GM18870 (cell line): Measurements from ENCODE around the gene PGAM5.

Experiments used
- ATAC-seq: cut with Tn5 transposase; IDR thresholded peaks from one replicate; pipeline ENCODE4 v1.9.1; 2021; ENCODE audit warnings: moderate library complexity; ENCODE audit not compliant: unreplicated experiment

Gene PGAM5

DNA sequence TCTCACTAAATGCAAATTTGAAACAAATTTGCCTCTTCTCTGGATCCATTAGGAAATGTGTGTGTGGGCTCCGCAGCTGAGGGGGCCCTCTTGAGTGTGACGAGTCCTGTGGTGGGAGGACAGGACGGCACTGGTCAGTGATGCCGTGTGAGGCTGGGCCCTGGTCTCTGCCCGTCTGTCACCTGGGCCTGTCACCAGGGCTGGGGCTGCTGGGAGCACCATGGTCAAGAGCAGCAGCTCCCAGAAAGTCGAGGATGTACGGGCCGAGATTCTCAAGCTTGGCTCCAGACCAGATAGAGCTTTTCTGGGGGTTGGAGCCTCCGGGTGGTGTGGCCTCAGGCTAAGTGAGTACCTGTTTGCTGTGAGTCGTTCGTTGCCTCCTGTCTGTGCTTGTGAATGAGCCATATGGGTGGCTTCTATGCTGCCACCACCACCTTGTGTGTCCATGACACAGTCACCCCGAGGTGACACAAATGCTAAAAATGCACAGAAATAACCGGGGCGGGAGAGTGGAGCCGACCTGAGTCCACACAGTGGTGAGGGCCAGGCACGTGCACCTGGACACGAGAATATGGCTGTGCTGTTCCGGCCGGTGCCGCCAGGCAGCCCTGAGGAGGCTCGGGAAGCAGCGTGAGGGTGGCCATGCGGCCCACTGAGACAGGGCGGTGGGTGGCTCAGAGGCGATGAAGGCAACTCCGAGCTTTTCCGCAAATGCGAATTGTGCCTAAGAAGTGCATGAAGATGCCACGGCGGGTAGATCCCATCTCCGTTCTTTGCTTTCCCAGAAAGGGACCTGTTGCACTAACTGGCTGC lies 8.7 kb downstream of the PGAM5 start:
- ATAC-seq, result no peak

DNA sequence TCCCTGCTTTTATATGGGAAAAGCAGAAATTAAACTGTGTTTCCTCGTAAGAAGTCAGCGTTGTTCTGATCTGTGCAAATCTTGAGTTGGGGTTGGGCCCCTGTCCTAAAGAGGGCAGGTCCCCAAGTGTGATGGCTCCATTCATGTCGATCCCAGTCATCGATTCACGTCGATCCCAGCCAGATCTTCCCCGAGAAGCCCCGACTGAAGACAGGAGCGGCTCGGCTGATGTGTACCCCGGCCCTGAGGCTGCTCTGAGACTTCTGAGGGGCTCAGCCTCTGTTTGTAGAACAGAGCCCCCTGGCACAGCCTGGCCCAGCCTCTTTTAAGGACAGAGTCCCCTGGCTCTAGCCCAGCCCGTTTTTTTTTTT lies 9.3 kb downstream of the PGAM5 start:
- ATAC-seq, result no peak

DNA sequence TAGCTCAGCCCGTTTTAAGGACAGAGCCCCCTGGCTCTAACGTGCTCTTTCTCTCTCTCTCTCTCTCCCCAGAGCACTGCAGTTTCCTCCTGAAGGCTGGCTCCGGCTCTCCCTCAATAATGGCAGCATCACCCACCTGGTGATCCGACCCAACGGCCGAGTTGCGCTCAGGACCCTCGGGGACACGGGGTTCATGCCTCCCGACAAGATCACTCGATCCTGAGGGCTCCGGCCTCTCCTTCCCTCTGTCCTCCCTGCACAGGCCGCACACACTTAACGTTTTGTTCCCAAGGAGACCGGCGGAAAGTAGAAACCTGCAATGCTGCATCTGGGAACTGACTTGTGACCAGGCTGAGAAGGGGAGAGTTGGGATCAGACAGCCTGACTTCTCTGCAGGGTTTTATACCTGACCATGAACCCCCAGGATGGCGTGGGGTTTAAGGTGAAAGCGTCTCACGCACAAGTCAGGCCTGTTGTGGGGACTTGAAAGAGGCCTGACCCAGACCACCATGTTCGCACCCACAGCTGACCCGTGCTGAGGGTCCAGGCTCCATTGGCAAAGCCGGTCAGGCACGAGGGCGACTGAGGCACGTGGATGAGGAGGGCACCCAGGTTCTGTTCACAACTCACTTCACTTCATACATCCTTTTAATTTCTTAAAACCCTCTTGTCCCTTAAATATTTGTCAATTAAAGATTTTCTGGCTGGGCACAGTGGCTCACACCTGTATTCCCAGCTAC lies 10.1 kb downstream of the PGAM5 start:
- ATAC-seq, result no peak

- no peak for ATAC-seq
Observed at GRCh38 chr12:132723015-132723763, 12.5 kb downstream of the PGAM5 start.

DNA sequence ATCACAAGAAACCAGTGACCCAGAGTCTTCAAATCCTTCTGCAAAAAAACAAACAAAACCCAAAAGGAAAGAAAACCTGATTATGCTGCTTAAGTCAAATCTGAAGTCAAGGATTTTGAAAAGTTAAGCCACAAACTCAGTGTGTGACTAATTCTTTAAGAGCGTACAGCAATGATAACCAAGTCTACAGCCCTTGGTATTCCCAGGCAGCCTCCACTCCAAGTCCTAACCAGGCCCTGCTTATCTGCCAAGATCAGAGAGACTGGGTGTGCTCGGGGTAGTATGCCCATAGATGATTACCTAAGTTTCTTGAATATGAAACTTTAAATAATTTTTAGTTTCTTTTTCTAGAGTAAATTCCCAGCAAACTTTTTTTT lies 13.1 kb downstream of the PGAM5 start:
- no peak for ATAC-seq

DNA sequence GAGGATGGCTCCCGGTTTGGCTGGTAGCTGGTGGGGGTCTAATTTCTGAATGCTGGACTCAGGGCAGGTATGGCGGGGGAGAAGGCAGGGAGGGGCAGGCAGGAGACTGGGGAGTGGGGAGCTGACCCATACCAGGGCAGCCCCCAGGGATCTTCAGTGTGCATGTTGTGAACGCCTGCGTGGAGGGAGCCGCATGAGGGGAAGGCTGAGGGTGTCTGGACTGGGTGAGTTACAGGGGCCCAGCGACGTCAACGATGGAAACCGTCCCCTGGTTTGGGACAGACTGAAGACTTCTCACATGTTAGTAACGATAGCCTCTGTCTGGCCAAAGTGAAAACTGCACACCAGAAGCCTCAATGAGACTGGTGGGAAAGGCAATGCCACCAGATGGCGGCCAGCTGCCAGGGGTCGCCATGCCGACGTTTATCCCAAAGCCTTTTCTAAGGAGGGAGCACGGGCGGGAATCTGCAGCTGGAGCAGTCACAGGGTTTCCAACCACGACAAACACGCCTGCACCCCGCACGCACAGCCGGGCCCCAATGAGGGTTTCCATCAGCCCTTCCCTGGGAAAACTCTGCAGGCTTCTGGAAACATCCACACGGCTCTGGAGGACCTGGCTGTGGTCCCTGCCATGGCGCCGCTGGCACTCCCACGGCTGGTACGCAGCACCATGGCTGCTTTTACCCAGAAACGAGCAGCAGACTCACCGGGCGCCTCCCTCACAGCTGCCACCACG lies 14.0 kb downstream of the PGAM5 start:
- ATAC-seq, result no peak

DNA sequence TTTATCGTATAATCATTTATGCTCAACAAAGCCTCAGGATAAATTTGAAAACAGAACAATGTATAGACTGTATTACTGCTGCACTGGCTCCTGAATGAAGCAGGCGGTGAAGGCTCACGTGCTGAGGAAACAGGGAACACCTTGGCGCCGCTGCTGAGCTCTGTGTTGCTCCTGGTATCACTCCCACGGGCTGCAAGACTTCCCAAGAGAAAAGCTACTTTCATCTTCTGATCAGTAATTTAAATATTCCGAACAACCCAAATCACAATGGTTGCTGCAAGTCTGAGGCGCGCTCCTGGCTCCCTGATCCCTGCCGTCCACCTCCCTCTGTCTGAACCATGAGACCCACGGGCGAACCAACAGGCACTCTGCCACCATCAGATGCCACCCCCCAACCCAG lies 15.7 kb downstream of the PGAM5 start:
- no peak for ATAC-seq

- ATAC-seq, result no peak
Observed at GRCh38 chr12:132727091-132727794, 16.6 kb downstream of the PGAM5 start.

DNA sequence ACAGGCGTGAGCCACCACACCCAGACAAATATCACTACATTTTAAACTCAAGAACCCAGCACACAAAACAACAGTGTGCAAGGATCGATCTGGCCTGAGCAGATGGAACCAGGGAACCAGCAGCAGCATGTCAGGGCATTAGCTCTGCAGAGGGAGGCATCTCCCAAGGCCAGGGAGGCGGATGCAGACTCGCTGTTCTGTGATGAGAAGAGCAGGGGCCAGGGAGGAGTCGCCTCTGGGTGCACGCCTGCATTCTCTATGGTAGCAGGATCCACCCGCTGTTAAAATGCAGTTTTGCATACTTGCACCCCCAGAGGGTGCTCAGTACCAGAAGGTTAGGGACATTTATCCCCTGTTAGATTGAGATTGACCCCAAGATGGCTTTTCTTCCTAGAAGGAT lies 17.9 kb downstream of the PGAM5 start:
- ATAC-seq, result no peak

GRCh38 chr12:132729541-132730320 lies 19.1 kb downstream of the PGAM5 start:
- no peak for ATAC-seq

GRCh38 chr12:132730353-132730752 lies 19.7 kb downstream of the PGAM5 start:
- no peak for ATAC-seq

DNA sequence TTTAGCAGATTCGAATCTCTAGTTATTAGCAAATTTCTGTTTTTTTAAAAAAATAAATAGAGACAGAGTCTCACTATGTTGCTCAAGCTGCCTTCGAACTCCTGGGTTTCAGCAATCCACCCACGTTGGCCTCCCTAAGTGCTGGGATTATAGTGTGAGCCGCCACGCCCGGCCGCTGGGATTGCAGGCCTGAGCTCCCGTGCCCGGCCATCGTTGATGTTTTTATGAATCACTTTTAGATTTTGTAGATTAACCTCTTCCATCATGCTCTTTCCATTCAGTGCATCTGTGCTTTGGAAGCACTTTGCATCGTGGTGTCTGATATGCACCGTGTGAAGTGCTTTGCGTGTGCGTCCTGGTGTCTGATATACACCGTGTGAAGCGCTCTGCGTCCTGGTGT lies 20.9 kb downstream of the PGAM5 start:
- ATAC-seq, result no peak

DNA sequence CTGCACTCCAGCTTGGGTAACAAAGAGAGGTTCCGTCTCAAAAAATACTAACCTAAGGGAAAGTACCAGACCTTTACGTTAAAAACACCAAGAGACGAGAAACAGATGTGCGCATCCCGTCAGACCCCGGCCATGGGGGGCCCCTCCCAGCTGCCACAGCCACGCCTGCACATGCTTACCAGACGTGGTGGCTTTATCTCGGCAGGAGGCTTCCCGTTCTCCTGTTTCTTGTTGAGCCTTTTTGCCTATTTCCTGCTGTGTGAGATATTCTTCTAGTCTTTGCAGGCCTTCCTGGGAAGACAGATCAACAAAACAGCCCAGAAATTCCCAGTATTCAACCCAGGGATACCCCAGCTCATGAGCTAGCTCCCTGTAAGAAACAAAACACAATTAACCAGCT lies 23.6 kb downstream of the PGAM5 start:
- ATAC-seq, result no peak

DNA sequence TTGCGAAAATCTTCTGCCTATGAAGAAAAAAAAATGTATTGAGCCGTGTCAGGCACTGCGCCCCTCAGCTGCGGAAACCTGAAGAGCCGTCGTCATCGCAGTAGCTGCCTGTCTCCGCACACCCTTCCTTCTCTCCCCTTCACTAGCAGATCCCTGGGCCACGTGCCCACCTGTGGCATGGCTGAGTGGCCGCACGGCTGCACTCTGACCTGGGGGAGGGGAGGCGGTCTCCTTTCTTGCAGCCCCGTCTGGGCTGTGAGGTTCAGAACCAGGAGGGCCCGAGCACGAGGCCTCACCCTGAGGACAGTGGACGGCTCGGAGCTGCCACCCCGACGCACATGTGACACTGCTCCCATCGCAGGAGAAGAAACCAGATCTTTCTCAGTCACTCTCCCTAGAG lies 24.9 kb downstream of the PGAM5 start:
- no peak for ATAC-seq

- ATAC-seq, result no peak
Observed at GRCh38 chr12:132736378-132736777, 25.7 kb downstream of the PGAM5 start.

DNA sequence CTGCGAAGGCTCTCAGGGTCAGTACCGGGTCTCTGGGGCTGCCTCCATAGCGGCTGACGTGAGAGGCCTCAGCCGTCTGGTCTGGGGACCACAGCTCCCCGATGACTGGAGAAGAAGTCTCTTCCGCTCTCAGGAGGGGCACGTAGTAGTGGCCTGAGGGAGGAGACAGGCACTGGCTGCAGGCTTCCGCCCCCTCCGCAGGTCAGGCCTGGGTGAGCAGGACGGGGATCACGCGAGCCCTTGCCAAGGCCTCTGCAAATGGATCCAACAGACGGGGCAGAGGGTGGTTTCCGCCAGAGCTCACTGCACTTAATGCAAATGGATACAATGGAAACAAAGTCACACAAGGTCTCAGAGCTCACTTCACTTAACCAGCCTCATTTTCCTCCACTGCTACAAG lies 26.3 kb downstream of the PGAM5 start:
- ATAC-seq, result no peak

GRCh38 chr12:132739600-132740312 lies 29.1 kb downstream of the PGAM5 start:
- no peak for ATAC-seq

GRCh38 chr12:132740313-132740646 lies 29.6 kb downstream of the PGAM5 start:
- no peak for ATAC-seq

- no peak for ATAC-seq
Observed at GRCh38 chr12:132740652-132741051, 30.0 kb downstream of the PGAM5 start.
